Fibroblast of mammary gland (primary cell): ENCODE results near the gene FCHSD2.
"Not testable (repeated sequence)": the region's sequence is repeated elsewhere in the genome, so short reads cannot be mapped to it uniquely, and the experiment has no call there.

Source experiments
- DNase-seq: peaks from one replicate; pipeline ENCODE4 v3.0.0-alpha.2; 2010; ENCODE audit warnings: low read depth
- H3K4me3 ChIP-seq: 2 replicates; pipeline ENCODE4 v1.5.1; 2011; ENCODE audit warnings: low read depth, mild to moderate bottlenecking, low read length, moderate library complexity; ENCODE audit not compliant: control insufficient read depth
- CTCF ChIP-seq: conservative IDR thresholded peaks from 2 replicates; pipeline ENCODE4 v1.5.1; 2011; ENCODE audit warnings: low read depth, low read length, inconsistent platforms; ENCODE audit not compliant: control insufficient read depth, insufficient read depth

The FCHSD2 gene

GRCh38 chr11:72813740-72814285, 328.3 kb downstream of the FCHSD2 start:
- peak overlapping the region; percentile 73 for H3K4me3 ChIP-seq
- TF ChIP-seq CTCF: no peak
- DNase-seq: peak; percentile 68

- DNase-seq: peak; percentile 67
- peak; percentile 75 for TF ChIP-seq CTCF
- peak overlapping the region; percentile 73 for H3K4me3 ChIP-seq
Observed at GRCh38 chr11:72812967-72813739, 329.0 kb downstream of the FCHSD2 start.

GRCh38 chr11:72812604-72812966, 329.5 kb downstream of the FCHSD2 start:
- TF ChIP-seq CTCF: no peak
- DNase-seq: no peak
- H3K4me3 ChIP-seq: peak overlapping the region; percentile 73

GRCh38 chr11:72811686-72812085, 330.4 kb downstream of the FCHSD2 start:
- DNase-seq, H3K4me3 ChIP-seq: not testable (repeated sequence)

- no peak overlapping the region for H3K4me3 ChIP-seq
- TF ChIP-seq CTCF: no peak
- no peak for DNase-seq
Observed at GRCh38 chr11:72808331-72808798, 333.8 kb downstream of the FCHSD2 start.

GRCh38 chr11:72807792-72808191, 334.3 kb downstream of the FCHSD2 start:
- H3K4me3 ChIP-seq: no peak overlapping the region
- DNase-seq: no peak
- no peak for TF ChIP-seq CTCF

GRCh38 chr11:72807021-72807693, 335.0 kb downstream of the FCHSD2 start:
- DNase-seq: no peak
- no peak for TF ChIP-seq CTCF
- no peak overlapping the region for H3K4me3 ChIP-seq

GRCh38 chr11:72806378-72806777, 335.7 kb downstream of the FCHSD2 start:
- DNase-seq, H3K4me3 ChIP-seq: not testable (repeated sequence)
